ENCODE results near the gene TBC1D22A.

Gene TBC1D22A

DNA sequence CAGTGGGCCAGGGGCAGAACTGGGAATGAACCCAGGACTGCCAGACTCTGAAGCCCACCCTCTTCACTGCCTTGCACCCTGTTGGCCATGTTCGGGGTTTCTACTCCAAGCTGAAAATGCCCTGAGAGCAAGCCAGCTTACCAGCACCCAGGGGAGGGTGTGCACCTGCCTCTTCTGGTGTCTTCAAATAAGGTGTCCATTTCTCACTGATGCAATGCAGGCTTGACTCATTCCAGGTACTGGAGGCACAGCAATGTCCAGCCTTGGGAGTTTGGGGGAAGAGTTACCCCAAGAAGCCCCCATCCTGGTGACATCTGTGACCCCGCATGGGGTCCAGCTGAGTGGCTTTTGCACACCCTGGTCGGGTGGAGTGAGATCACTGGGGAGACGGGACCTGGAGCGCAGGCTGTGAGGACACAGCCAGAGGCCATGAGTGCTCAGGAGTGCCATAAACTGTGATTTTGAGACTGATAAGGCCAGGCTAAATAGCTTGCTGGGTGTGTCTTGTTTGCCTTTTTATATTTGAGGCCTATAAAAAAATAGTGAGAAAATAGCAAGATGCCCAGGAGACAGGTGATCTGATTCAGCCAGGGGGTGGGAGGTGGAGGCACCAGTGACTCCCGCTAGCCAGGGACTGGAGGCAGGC, 19.8 kb upstream of the TBC1D22A start:
- Mint-ChIP-seq H3K27me3 (peaks cover 11% of the 10 kb centered on the region), H3K4me3 (no peak overlapping the region), H3K4me1 (ENCODE audit: low read depth) (peaks cover 33% of the 10 kb centered on the region), H3K27ac (no peak overlapping the region), H3K9me3 (peaks cover 9% of the 10 kb centered on the region), H3K36me3 (ENCODE audit: low read depth) (peaks cover 32% of the 10 kb centered on the region)
- intact Hi-C loops (cut with micrococcal nuclease) = no loop called here

DNA sequence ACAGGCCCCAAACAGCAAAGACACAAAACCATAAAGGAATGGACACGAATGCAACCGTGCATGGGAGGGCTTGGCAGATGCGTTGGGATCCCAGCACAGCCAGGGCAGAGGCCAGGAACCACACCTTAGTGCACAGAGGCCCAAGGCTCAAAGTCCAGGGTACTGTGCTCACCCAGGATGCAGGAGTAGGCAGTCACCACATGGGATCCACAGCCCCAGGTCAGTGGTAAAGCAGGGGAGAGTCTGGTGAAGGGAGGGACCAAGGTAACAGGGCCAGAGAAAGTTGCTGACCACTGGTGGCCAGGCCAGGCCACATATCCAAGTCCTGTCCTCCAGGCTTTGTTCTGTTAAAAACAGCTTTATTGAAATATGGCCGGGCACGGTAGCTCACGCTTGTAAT, 17.9 kb upstream of the TBC1D22A start:
- Mint-ChIP-seq H3K27me3 (peaks cover 20% of the 10 kb centered on the region), H3K27ac (no peak overlapping the region), H3K9me3 (peaks cover 9% of the 10 kb centered on the region), H3K4me3 (no peak overlapping the region), H3K36me3 (ENCODE audit: low read depth) (peaks cover 21% of the 10 kb centered on the region), H3K4me1 (ENCODE audit: low read depth) (peaks cover 39% of the 10 kb centered on the region)
- intact Hi-C loops (cut with micrococcal nuclease) = no loop called here

DNA sequence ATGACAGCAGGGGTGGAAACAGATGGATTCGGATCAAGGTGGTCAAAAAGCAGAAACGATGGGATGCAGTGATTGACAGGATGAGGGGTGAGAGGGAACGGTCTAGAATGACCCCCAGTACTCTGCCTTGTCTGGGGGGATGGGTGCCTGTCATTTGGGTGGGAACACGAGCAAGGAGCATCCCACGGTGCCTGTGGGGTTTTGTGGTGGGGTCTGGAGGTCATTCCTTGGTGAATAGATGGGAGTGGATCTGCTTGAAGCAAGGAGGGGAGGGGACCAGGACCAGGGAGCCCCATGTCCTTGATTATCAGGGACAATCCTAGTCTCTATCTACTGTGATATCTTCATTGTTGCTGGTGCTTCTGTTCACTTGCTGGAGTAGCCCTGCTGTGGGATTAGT, 16.3 kb upstream of the TBC1D22A start:
- no peak overlapping the region for H3K4me3 Mint-ChIP-seq
- H3K27ac Mint-ChIP-seq = peak overlapping the region; percentile 0
- H3K4me1 Mint-ChIP-seq (ENCODE audit: low read depth) = peaks cover 39% of the 10 kb centered on the region
- peaks cover 22% of the 10 kb centered on the region for H3K27me3 Mint-ChIP-seq
- intact Hi-C loops (cut with micrococcal nuclease) = no loop called here
- H3K36me3 Mint-ChIP-seq (ENCODE audit: low read depth) = peaks cover 5% of the 10 kb centered on the region
- peaks cover 9% of the 10 kb centered on the region for H3K9me3 Mint-ChIP-seq

DNA sequence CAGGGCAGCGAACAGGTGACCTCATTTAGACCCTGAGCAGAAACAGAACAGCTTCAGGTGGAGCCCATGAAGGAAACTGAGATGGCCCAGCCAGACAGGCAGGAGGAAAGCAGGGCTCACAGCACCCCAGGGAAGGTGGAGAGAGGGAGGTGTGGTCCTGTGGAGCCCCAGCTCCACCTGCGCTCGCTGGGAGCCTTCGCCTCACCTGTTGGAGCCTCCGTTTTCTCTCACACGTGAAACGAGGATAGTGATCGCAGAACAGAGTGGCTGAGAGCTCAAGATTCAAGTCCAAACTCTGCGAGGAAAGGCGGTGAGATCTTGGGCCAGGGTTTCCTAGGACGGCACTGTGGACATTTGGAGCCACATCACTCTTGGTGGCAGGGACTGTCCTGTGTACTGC, 15.8 kb upstream of the TBC1D22A start:
- H3K27ac Mint-ChIP-seq = peak overlapping the region; percentile 0
- H3K27me3 Mint-ChIP-seq = peaks cover 22% of the 10 kb centered on the region
- intact Hi-C loops (cut with micrococcal nuclease) = no loop called here
- H3K4me1 Mint-ChIP-seq (ENCODE audit: low read depth) = peaks cover 39% of the 10 kb centered on the region
- H3K9me3 Mint-ChIP-seq = peaks cover 9% of the 10 kb centered on the region
- peaks cover under 1% of the 10 kb centered on the region for H3K36me3 Mint-ChIP-seq (ENCODE audit: low read depth)
- no peak overlapping the region for H3K4me3 Mint-ChIP-seq

DNA sequence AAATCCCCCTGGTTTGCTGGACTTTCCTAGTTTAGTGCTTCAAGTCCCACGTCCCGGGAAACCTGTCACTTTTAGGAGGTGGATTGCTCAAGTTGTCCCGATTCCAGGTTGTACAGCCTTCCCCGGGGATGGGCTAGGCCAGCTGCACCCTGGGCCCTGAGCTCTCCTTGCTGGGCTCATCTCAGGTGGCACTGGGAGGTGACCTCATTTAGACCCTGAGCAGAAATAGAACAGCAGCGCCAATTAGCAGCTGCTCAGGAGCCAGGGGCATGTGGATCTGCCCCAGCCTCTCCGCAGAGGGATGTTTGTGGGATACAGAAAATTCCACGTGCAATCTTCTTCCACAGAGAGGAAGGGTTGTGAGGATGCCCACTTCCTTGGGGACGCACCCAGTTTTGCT, 14.8 kb upstream of the TBC1D22A start:
- peaks cover 22% of the 10 kb centered on the region for H3K27me3 Mint-ChIP-seq
- H3K4me1 Mint-ChIP-seq (ENCODE audit: low read depth) = peaks cover 42% of the 10 kb centered on the region
- no peak overlapping the region for H3K27ac Mint-ChIP-seq
- no peak overlapping the region for H3K4me3 Mint-ChIP-seq
- H3K9me3 Mint-ChIP-seq = peaks cover 8% of the 10 kb centered on the region
- intact Hi-C loops (cut with micrococcal nuclease) = no loop called here
- no peaks in the 10 kb centered on the region for H3K36me3 Mint-ChIP-seq (ENCODE audit: low read depth)

DNA sequence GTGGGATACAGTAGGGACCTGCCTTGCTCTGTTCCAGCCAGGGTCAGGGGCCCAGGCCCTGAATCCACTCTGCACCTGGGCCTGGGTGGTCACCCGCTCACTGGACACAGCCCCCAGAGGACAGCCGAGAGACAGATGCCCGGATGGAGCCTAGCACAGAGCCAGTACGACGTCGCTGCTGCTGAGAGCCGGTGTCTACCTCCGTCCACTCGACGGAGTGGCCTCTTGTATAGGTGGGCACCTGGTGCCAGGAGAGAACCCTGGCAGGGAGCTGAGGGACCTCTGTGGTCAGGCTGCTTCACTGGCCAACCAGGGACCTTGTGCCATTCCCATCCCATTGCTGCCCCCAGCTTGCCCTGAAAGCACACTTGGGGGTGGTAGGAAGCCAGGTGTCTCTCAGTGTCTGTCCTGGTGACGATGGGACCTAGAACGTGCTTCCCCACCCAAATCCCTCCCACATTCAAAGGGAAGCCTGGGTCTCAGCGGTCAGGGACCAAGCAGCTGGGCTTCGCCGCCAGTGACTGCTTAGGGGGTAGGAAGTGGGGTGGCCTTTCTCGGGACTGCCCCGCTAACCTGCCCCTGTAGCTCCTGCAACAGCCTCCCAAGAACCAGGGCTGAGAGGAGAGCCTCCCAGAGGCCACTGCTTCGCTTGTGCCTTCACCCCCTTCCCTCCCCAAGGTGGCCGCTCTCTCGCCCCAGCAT, 14.1 kb upstream of the TBC1D22A start:
- no peak overlapping the region for H3K4me3 Mint-ChIP-seq
- H3K27ac Mint-ChIP-seq = peak overlapping the region; percentile 97
- peaks cover under 1% of the 10 kb centered on the region for H3K9me3 Mint-ChIP-seq
- intact Hi-C loops (cut with micrococcal nuclease) = no loop called here
- peaks cover 49% of the 10 kb centered on the region for H3K4me1 Mint-ChIP-seq (ENCODE audit: low read depth)
- H3K27me3 Mint-ChIP-seq = peaks cover 22% of the 10 kb centered on the region
- no peaks in the 10 kb centered on the region for H3K36me3 Mint-ChIP-seq (ENCODE audit: low read depth)

DNA sequence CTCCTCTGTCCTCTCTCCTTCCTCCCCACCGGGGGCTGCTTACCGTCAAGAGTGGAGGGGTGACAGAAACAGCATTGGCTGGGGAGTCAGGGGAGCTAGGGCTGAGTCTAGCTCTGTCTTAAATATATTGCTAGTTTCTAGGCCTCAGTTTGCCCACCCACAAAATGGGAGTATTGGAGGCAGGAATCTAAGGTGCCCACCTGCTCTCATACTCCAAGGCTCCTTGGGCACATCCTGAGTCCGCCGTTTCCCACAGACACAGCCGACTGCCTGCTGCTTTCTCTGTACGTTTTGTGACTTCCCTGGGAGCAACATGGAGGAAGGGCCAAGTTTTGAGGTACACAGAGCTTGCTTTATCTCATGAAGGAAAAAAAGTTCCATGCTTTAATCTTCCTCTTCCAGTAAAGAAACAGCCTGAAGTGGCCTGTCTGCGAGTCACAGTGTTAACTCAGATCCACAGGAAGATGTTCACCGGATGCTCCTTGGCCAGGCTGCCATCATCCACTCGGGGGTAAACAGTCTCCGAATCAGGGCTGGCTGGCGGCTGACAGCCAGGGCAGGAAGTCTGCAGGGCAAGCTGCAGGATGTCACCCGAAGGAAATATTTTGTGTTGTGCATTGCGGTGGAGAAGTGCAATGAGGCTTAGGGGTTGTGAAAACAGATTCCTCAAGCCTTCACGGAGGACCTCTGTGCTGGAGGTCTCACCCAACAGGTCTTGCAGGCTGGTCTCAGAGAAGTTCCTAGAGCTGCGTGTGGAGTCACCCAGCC, 13.4 kb upstream of the TBC1D22A start:
- H3K27me3 Mint-ChIP-seq = peaks cover 22% of the 10 kb centered on the region
- H3K27ac Mint-ChIP-seq = peak overlapping the region; percentile 97
- intact Hi-C loops (cut with micrococcal nuclease) = no loop called here
- H3K4me1 Mint-ChIP-seq (ENCODE audit: low read depth) = peaks cover 57% of the 10 kb centered on the region
- no peaks in the 10 kb centered on the region for H3K36me3 Mint-ChIP-seq (ENCODE audit: low read depth)
- H3K4me3 Mint-ChIP-seq = peak overlapping the region; percentile 28
- H3K9me3 Mint-ChIP-seq = no peaks in the 10 kb centered on the region

DNA sequence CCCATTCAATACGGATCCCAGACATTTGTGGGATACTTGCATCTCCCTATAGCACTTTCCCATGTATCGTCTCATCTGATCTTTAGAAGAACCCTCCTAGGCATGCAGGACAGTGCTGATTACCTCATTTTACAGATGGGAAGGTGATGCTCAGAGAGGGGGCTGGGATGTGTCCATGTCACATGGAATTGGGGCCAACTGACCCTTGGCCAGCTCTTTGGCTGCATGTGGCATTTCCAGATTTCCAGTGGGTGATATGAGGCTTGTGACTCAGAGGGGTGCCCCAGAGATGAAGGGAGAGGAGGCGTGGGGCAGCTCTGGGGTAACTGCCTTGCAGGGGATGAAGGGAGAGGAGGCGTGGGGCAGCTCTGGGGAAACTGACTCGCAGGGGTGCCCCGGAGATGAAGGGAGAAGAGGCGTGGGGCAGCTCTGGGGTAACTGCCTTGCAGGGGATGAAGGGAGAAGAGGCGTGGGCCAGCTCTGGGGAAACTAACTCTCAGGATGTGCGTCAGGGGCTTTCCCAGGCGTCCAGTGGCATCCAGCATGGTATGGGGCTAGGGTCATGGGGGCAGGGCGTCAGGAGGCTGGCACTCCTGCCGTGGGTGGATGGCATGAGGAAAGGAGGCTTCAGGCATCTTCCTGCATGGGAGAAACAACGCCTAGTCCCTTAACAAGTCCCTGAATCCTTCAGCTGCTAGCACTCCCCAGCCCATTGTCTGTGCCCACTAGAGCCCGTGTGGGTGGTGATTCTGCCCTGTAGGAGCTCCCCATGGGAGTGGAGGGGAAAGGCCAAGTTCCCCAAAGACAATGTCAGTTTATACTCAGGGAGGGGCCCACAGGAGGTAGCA, 12.5 kb upstream of the TBC1D22A start:
- Mint-ChIP-seq H3K4me1 (ENCODE audit: low read depth) (peaks cover 65% of the 10 kb centered on the region), H3K4me3 (peak overlapping the region; percentile 45), H3K36me3 (ENCODE audit: low read depth) (no peaks in the 10 kb centered on the region), H3K27ac (peak overlapping the region; percentile 97), H3K27me3 (peaks cover 22% of the 10 kb centered on the region), H3K9me3 (no peaks in the 10 kb centered on the region)
- intact Hi-C loops (cut with micrococcal nuclease) = no loop called here

DNA sequence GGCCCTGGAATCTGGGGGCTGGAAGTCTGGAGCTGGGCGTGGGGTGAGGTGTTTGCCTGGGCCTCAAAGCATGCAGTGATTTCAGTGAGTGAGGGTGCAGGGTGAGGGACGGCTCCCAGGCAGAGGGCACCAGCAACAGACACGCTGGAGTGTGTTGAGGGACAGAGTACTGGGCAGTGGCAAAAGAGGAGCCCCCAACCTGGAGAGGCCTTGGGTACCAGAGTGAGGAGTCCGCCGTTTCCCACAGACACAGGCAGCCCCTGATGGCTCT, 12.0 kb upstream of the TBC1D22A start:
- Mint-ChIP-seq H3K27me3 (peaks cover 22% of the 10 kb centered on the region), H3K27ac (peak overlapping the region; percentile 97), H3K9me3 (no peaks in the 10 kb centered on the region), H3K36me3 (ENCODE audit: low read depth) (no peaks in the 10 kb centered on the region), H3K4me3 (peak overlapping the region; percentile 33), H3K4me1 (ENCODE audit: low read depth) (peaks cover 68% of the 10 kb centered on the region)
- intact Hi-C loops (cut with micrococcal nuclease) = no loop called here

DNA sequence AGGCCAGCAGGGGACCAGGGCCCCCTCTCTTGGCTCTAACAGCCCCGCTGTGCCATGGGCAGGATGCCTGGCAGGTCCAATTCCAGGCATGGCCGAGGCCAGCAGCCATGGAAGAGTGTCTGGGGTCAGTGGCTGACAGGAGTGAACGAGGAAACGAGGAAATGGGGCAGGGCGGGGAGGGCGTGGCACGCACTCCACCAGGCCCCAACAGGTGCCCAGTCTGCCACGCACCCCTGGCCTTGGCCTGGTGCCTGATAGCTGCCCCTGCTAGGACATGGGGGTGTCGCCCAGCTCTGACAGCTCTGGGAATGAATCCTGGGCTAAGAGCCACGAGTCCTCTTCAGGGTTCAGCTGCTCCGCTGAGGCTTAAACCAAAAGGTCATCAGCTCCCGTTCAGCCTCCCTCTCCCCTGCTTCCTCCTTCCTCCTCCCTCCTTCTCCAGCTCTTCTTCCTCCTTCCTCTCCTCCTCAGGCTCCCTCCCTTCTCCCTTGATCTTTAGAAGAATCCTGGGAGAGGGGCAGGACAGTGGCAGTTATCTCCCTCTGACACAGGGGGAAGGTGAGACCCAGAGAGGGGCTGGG, 11.5 kb upstream of the TBC1D22A start:
- H3K36me3 Mint-ChIP-seq (ENCODE audit: low read depth) = no peaks in the 10 kb centered on the region
- intact Hi-C loops (cut with micrococcal nuclease) = no loop called here
- H3K27me3 Mint-ChIP-seq = peaks cover 21% of the 10 kb centered on the region
- peak overlapping the region; percentile 97 for H3K27ac Mint-ChIP-seq
- peak overlapping the region; percentile 33 for H3K4me3 Mint-ChIP-seq
- H3K9me3 Mint-ChIP-seq = peaks cover under 1% of the 10 kb centered on the region
- H3K4me1 Mint-ChIP-seq (ENCODE audit: low read depth) = peaks cover 73% of the 10 kb centered on the region

DNA sequence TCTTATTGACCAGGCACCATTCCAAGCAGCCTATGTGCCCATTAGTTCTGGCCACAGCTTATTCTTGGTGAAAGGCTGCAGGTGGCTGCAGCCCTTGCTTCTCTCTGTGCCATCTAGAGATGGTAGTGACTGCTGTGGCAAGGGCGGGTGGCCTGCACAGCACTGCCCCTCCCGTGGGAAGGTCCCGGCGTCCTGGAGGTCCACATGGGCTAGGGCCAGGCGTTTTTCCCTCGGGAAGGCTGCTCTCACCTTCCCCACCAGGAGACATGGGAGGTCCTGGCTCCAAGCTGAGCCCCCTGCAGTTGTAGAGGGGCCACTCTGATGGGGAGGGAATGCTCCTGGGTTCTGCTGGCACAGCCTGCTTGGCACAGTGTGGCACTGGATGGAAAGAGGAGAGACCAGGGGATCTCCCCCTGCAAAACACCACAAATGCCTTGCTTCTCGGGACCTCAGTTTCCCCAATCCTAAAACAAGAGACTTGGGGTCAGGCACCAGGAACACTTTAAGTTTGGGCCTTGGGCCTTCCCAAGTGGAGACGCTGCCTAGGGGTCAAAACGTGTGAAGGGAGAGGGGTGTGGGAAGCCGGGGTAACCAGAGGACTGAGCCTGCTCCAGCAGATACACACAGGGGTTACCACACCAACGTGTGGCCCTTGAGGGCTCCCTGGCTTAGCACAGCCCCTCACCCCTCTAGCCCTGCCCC, 10.0 kb upstream of the TBC1D22A start:
- Mint-ChIP-seq H3K27me3 (peaks cover 12% of the 10 kb centered on the region), H3K27ac (peak overlapping the region; percentile 97), H3K9me3 (peaks cover 11% of the 10 kb centered on the region), H3K4me1 (ENCODE audit: low read depth) (peaks cover 88% of the 10 kb centered on the region), H3K36me3 (ENCODE audit: low read depth) (peaks cover 7% of the 10 kb centered on the region), H3K4me3 (no peak overlapping the region)
- intact Hi-C loops (cut with micrococcal nuclease) = no loop called here

DNA sequence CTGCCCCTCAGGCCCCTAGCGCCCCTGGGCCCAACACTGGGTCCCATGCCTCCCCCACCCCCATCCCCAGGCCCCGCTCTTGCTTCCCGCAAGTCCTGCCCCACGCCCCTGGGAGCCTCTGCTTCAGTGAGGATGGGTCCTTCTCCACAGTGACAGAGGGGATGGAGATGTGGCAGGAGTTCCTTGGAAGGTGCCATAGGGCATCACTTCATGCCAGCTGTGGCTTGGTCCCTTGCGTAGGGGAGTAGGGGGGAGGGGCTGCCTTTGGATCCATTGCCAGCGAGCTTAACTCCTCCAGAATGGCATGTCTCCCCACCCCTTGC, 9.5 kb upstream of the TBC1D22A start:
- Mint-ChIP-seq H3K27me3 (peaks cover 9% of the 10 kb centered on the region), H3K27ac (peak overlapping the region; percentile 97), H3K4me1 (ENCODE audit: low read depth) (peaks cover 93% of the 10 kb centered on the region), H3K4me3 (no peak overlapping the region), H3K9me3 (peaks cover 11% of the 10 kb centered on the region), H3K36me3 (ENCODE audit: low read depth) (peaks cover 7% of the 10 kb centered on the region)
- intact Hi-C loops (cut with micrococcal nuclease) = no loop called here

DNA sequence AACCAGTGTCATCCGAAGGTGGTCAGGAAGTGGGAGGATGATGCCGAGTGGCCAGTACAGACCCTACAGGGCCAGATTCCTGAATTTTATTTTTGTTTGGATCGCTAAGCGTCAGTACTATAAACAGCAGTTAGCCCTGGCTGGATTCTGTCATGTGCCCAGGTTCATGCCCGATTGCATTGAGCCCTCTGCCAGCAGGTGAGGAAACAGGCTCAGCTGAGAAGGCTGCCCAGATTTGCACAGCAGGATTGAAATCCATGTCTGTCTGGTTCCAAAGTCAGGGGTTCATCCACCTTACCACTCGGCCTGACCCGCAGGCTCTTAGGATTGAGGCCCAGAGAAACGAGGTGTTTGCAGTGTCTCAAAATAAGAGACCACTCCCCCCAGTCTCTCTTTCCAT, 9.1 kb upstream of the TBC1D22A start:
- peaks cover 11% of the 10 kb centered on the region for H3K9me3 Mint-ChIP-seq
- H3K36me3 Mint-ChIP-seq (ENCODE audit: low read depth) = peaks cover 7% of the 10 kb centered on the region
- intact Hi-C loops (cut with micrococcal nuclease) = no loop called here
- H3K4me3 Mint-ChIP-seq = no peak overlapping the region
- peaks cover 97% of the 10 kb centered on the region for H3K4me1 Mint-ChIP-seq (ENCODE audit: low read depth)
- H3K27ac Mint-ChIP-seq = peak overlapping the region; percentile 97
- peaks cover 6% of the 10 kb centered on the region for H3K27me3 Mint-ChIP-seq
